AG08395 (cell line): ENCODE measurements around the gene PDCD6IP.
"Not testable (repeated sequence)": the region's sequence is repeated elsewhere in the genome, so short reads cannot be mapped to it uniquely, and the experiment has no call there.

ENCODE experiments used
- DNase-seq: peaks from one replicate; pipeline ENCODE4 v3.0.0; 2012; ENCODE audit warnings: mixed read lengths, low spot score

Gene PDCD6IP, protein sequence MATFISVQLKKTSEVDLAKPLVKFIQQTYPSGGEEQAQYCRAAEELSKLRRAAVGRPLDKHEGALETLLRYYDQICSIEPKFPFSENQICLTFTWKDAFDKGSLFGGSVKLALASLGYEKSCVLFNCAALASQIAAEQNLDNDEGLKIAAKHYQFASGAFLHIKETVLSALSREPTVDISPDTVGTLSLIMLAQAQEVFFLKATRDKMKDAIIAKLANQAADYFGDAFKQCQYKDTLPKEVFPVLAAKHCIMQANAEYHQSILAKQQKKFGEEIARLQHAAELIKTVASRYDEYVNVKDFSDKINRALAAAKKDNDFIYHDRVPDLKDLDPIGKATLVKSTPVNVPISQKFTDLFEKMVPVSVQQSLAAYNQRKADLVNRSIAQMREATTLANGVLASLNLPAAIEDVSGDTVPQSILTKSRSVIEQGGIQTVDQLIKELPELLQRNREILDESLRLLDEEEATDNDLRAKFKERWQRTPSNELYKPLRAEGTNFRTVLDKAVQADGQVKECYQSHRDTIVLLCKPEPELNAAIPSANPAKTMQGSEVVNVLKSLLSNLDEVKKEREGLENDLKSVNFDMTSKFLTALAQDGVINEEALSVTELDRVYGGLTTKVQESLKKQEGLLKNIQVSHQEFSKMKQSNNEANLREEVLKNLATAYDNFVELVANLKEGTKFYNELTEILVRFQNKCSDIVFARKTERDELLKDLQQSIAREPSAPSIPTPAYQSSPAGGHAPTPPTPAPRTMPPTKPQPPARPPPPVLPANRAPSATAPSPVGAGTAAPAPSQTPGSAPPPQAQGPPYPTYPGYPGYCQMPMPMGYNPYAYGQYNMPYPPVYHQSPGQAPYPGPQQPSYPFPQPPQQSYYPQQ

DNA sequence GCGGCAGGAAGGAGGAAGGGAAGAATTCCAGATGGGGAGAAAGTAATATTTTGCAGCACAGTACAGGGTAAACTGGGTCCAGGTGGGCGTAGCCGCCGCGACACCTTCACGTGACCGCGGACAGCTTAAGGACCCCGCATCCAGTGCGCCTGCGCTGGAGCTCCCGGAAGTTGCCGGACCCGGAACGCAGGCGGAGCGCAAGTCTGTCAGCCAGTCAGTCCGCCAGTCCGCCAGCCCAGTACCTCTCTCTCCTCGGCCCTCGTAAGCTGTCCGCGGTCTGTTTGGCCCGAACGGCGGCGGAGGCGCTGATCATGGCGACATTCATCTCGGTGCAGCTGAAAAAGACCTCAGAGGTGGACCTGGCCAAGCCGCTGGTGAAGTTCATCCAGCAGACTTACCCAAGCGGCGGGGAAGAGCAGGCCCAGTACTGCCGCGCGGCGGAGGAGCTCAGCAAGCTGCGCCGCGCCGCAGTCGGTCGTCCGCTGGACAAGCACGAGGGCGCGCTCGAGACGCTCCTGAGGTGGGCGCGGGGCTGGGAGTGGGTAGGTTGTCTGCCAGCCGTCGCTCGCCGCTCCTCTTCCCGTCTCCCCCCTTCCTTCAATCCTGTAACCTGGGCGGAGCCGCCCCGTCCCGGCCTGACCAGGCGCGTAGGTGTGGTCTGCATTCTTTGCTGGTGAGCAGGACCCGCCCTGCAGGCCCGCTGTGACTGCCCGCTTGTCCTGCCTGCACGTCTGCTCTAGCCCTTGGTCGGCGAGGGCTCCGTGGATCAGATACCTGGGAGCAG, at the start of gene PDCD6IP:
Gene PDCD6IP (plus strand): TSS at position 213 of the 784 bp plus-strand sequence. CDS start 99 bp downstream, at position 312.
- peak; percentile 96 for DNase-seq

DNA sequence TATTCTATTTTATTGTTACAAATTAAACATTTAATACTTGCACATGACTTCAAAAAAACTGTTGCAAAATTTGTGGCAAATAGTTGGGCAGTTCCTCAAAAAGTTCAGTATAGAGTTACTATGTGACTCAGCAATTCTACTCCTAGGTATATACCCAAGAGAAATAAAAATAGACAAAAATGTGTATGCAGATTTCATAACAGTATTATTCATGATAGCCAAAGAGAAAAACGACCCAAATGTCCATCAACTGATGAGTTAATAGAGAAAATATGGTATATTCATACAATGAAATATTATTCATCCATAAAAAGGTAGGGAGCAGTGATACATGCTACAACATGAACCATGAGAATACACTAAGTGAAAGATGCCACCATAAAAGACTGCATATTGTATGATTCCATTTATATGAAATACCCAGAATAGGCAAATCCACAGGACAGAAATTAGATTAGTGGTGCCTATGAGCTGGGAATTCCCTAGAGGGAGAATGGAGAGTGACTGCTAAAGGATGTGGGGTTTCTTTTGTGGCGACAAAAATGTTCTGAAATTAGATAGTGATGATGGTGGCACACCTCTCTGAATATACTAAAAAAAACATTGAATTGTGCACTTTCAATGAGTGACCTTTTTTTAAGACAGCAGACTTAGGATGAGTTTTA, 48.8 kb upstream of the PDCD6IP start:
- DNase-seq: no peak

DNA sequence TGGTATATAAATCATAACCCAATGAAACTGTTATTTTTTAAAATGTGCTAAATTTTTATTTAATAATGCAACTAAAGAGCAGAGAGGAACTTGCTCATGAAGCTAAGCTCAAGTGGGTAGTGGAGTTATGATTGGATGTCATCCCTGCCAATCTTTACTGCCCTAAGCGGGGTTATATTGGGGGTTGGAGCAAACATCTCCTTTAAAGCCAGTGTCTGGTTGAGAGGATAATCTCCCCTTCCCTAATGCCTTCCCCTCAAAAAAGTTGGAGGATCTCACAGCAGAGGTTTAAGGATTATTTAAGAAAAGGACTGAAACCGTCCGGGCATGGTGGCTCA, 48.2 kb upstream of the PDCD6IP start:
- no peak for DNase-seq

DNA sequence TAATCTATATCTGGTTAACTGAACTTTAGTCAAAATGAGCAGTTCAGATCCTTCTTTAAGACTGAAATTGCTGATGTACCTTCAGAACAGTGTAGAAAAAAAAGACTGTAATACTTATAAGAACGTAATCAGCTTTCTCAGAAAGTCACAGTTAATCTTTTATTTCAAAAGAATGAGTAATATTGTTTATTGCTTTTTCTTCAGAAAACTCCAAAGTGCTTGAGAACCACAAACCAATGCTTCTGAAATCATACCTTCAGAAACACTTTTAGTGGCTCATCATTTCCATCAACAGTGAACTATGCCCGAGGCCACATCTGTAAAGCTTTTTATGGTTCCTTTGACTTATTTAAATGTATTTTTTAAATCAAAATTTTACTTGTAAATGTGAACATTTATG, 47.1 kb upstream of the PDCD6IP start:
- DNase-seq: no peak

DNA sequence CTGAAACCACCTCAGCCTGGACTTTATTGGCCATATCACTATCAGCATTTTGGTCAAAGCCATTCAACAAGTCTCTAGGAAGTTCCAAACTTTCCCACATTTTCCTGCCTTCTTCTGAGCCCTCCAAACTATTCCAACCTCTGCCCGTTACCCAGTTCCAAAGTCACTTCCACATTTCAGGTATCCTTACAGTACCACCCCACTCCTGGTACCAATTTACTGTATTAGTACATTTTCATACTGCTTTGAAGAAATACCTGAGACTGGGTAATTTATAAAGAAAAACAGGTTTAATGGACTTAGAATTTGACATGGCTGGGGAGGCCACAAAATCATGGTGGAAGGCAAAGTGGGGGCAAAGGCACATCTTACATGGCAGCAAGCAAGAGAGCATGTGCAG, 44.0 kb upstream of the PDCD6IP start:
- DNase-seq: not testable (repeated sequence)

DNA sequence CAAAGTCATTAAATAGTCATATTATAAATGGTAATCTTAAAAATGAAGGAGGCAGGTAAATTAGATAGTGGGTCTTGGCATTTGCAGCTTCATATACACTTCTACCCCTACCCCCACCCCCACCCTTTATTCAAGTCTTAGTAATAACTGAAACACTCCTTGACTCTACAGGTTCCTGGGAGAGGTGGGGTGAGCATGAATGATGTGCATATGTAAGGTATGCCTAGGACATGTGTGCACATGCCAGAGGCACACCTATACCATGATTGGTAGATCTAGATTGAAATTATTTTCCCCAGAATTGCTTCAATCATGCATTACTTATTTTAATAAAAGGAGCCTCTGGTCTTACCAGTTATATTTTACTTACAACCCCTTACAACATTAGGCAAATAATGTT, 40.1 kb upstream of the PDCD6IP start:
- no peak for DNase-seq

DNA sequence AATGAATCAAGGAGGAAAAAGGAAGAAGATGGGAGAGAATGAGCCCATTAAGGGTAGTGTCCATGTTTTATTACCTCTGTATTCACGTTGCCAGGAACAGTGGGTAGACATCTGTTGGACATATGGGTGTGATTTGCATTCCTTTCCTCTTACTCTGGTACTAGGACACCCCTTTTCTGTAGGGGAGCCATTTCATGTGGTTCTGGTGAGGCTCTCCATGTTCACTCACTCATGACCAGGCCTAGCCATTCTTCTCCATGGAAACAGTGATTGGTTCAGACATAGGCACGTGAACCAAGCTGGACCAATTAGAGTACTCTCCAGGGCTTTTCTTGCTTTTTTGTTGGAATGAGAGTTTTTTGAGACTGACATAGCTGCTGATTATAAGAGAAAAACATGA, 39.6 kb upstream of the PDCD6IP start:
- peak; percentile 35 for DNase-seq

DNA sequence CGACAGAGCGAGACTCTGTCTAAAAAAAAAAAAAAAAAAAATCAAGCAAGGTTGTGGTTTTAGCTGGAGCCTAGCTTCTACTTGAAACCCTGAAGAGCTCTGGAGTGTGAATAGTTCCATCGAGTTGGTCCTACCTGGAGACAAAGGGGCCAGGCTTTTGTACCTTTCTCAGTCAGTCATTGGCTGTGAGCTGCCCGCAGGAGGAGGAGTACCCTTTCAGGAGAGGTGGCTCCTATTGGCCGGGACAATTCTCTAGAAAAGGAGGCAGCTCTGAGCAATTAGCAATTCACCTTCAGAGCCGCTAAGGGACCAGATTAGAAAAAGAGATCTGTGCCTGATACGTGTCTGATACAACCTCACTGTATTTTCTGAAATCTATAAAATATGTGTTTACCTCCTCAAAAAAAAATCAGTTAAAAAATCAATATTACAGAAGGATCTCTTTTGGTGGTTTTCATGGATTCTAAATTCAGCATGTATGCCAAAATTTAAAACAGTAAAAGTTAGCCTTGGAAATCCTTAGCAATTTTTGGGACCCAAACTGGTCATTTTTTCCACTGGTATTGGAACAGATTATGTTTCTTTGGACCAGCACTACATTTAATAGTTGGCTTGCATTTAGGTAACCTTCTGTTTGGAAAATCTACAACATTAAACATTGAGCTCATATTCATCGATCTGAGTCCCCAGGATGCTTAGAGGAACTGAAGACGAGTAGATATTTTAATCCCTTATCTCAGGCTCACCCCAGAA, 29.7 kb upstream of the PDCD6IP start:
- DNase-seq: no peak

DNA sequence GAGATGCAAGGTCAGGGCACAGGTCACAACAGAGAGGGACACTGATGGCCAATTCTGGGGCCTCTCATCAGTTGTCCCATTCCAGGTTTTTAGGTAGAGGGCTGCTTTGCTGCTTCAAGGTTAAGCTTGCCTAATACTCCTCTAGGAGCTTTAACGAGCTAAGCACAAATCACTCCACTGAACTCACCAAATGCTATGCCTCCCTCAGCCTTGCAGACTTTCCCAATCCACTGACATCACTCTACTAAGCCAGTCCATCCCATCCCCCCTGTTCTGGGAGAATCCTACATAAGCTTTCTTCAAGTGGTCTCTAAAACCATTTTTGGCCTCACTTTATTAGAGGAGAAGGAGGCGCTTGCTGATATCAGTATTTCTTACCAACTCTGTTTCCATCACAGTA, 24.8 kb upstream of the PDCD6IP start:
- no peak for DNase-seq

DNA sequence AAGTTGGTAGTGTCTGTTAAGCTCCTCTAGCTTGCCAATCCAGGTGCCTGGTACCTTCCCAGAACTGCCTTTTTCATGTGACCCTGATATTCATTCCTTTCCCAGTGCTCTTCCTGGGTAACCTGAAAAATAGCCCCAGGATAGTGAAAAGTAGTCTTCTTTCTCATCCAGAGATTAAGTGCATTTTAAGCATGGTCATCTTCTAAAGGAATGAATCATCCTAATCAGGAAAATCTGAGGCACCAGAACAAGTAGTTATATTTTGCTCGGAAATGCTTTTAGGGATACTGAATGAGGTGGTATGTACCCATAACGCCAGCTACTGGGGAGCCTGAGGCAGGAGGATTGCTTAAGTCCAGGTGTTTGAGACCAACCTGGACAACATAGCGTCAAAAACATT, 23.1 kb upstream of the PDCD6IP start:
- DNase-seq: no peak

DNA sequence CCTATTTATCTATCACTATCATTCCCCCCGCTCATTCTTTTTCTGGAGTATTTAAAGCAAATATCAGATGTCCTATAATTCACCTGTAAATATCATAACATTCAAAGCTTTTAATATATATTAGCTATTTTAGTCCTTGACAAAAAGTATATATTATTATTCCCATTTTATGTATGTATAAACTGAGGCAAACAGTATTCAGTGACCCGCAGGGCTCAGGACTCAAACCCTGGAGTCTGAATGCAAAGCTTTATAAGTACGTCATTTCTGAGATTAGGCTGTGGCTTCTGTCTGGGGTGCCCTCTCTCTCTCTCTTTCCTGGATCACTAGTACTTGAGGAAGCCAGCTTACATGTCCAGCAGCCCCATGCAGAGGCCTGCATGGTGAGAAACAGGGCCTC, 20.4 kb upstream of the PDCD6IP start:
- no peak for DNase-seq

DNA sequence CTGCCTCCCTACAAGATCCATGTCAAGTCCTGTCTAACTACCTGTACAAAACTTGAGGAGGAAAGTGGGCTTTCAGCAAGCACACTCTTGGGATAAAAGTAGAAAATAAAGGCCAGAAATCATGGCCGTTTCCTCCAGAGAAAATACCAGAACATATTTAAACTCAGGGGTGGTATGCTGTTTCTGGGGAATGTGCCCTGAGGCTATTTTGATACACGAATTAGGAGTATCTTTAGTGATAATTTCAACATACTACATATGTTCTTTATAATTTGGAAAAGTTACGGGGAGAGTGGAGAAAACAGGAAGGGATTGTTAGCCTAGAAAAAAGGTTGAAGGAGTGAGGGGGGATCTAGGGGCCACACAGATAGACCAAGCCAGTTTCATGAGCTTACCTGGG, 18.7 kb upstream of the PDCD6IP start:
- DNase-seq: no peak

DNA sequence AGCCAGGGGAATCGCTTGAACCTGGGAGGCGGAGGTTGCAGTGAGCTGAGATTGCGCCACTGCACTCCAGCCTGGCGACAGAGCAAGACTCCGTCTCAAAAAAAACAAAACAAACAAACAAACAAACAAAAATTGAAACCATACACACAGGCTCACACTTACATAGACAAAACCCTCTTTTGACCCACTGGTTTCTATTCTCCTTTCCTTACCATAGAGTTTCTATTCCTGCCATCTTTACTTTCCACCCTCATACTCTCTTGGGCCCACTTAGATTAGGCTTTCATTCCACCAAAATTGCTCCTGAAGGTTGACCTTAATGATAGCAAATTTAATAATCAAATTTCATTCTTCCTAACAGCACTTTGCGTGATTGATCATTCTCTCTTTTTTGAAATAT, 17.0 kb upstream of the PDCD6IP start:
- not testable (repeated sequence) for DNase-seq

DNA sequence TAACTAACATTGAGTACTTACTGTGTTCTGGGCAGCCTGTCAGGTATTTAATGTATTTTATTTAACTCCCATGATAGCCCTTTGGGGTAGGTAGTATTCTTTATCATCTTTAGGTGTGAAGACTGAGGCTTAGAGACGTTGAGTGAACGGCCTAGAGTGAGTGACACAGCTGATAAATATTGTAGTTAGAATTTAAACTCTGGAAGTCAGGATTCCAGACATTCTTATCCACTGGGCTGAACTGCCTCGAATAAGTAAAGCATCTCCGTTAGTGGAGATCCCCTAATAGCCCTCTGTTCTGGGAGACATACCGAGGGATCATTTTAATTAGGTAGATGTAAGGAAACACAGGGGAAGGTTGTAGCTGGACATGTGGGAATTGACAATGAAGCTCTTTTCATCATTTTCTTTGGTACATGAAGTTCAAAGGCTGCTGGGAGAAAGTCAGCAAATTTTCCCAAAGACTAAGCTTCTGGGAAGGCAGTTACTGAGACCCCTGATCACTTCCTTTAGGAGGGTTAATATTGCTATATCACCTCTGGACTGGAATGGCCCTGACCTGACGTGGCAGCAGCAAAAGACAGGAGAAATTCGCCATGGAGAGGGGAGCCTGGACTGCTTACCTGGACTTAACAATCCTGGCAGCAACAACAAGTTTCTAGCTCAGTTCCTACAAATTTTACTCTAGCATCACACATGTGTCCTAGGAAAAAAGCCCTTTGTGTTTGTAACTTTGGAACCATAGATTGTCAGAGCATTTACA, 11.7 kb upstream of the PDCD6IP start:
- DNase-seq: no peak

DNA sequence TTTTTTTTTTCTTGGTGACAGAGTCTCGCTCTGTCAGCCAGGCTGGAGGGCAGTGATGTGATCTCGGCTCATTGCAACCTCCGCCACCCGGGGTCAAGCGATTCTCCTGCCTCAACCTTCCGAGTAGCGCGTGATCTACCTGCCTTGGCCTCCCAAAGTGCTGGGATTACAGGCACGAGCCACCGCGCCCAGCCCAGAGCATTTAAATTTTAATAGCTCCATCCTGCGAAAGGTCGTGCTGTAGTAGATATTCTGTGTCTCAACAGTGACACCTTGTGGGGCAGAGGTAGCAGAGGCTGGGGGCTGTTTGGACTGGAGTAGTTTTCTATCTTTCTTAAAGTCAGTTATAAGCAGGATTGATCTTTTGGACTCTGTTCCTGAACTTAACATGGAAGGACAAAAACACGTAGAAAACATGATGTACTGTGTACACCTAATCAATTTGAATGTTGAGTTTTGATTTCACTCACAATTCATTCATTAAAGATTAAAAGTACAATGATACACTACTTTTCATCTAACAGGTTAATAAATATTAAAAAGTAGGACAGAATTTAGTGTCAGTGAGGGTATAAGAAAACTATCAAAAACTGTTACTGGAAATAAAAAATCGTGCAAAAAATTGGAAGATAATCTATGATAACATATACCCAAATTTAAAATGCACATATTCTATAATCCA, 11.0 kb upstream of the PDCD6IP start:
- DNase-seq: peak; percentile 71

DNA sequence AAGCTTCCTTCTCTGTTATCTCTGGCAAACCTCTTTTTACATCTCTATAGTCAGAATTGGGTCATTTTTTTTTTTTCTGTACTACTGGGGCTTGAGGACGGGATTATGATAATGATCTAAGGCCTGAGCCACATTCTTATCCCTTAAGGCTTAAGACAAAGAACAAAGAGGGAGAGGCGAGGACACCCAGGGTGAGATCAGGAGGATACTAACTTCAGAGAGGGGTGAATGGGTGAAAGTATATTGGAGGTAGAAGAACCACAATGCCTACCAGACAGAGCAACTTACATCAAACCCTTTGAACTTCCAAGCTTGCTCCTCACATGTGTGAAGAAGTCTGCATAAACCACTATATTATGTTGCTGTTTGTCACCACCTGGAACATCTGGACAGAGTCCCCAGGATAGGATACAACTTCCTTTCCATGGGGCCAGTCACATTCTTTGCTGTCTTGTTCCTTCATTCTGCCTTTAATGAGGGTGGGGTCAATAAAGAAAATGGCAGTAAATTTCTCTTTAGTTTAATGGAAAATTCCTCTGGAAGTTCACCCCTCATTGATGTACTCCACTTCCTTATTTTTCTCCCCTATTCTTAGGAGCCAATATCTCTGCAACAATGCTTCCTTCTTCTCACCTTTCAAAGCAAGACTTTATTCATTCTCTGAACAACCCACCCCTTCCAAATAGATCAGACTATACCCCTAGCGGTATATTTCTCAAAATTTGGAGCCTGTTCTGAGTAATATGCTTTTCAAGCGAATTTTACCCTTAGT, 9.1 kb upstream of the PDCD6IP start:
- DNase-seq: no peak

DNA sequence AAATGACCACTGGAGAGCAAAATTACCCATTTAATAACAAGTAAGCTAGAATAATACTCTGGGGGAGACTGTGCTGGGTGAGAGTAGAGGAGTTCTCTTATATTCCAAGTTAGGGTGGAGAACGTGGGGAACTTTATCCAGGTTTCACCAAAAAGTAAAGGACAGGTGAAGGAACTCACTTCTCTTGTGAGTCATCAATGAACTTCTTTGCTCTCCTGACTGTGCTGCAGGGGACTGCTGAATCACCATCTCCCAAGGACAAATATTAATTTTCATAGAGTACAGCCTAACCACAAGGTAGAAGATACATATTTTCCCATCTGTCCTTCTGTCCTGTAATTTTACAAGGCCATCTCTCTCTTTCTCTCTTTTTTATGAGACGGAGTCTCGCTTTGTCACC, 8.3 kb upstream of the PDCD6IP start:
- DNase-seq: no peak

DNA sequence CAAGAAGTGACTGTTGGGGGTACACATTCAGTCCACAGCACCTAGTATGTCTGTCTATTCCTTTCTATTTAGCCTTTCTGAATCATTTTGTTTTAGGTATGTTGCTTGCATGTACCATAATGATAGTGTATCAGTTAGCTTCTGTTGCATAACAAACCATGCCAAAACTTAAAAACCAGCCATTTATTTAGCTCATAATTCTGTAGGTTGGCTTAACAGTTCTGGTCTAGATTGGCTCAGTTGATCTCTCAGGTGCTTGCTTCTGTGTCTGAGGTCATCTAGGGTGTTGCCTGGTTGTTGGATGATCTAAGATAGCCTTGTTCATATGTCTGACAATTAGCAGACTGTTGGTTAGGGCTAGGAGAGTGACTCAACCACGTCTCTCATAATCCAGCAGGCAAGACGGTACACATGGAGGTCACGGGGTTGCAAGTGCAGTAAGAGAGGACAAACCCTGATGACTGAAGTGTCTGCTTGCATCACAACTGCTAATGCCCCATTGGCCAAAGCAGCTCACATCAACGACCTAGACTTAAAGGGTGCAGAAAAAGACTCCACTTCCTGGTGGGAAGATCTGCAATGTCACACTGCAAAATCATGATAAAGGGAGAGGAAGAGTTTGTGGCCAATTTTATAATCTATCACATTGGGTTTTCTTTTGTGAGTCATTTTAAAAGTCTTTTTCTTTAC, 6.8 kb upstream of the PDCD6IP start:
- peak; percentile 7 for DNase-seq
